HepG2 (cell line): ENCODE results near the gene RNASE2. TPM values are rescaled to one million over a fixed set of nuclear protein-coding genes. Genes with fewer than 3 reads are reported as not detected.

Source experiments
- CCAR2 ChIP-seq: fragments of 200-400 bp; formaldehyde crosslinking; optimal IDR thresholded peaks from 2 replicates; pipeline ENCODE3; 2018; ENCODE audit warnings: low read depth, mild to moderate bottlenecking, low read length, moderate library complexity
- CEBPB ChIP-seq: IDR thresholded peaks from 2 replicates; pipeline ENCODE4 v1.6.1; 2011; ENCODE audit warnings: low read depth, low read length, improper control_type of control experiment, borderline replicate concordance
- FIP1L1 ChIP-seq: fragments of 200-400 bp; formaldehyde crosslinking; IDR thresholded peaks from 2 replicates; pipeline ENCODE4 v1.6.1; 2018; ENCODE audit warnings: low read depth, mild to moderate bottlenecking, low read length, moderate library complexity, borderline replicate concordance; ENCODE audit not compliant: insufficient read depth
- HMG20B ChIP-seq: conservative IDR thresholded peaks from 2 replicates; pipeline ENCODE4 v1.6.1; 2016; ENCODE audit warnings: missing genetic modification reagents, missing compliant biosample characterization
- IKZF1 ChIP-seq: fragments of 450-650 bp; IDR thresholded peaks from 2 replicates; pipeline ENCODE4 v1.7.1; 2016
- IKZF4 ChIP-seq: sonication (generic); formaldehyde crosslinking; IDR thresholded peaks from 2 replicates; pipeline ENCODE4 v1.5.1; 2020; ENCODE audit warnings: borderline replicate concordance, mild to moderate bottlenecking, low read depth, missing genetic modification reagents; ENCODE audit errors: not compliant biosample characterization
- JARID2 ChIP-seq: sonication (generic); formaldehyde crosslinking; IDR thresholded peaks from 2 replicates; pipeline ENCODE4 v1.8.1; 2023; ENCODE audit warnings: missing genetic modification reagents, inconsistent platforms; ENCODE audit not compliant: insufficient replicate concordance
- KDM2A ChIP-seq: sonication (generic); formaldehyde crosslinking; IDR thresholded peaks from 2 replicates; pipeline ENCODE4 v1.4.0; 2020; ENCODE audit warnings: low read depth, missing genetic modification reagents, borderline replicate concordance
- MTA1 ChIP-seq: sonication (generic); formaldehyde crosslinking; IDR thresholded peaks from 2 replicates; pipeline ENCODE4 v1.4.0; 2020; ENCODE audit warnings: missing genetic modification reagents, mild to moderate bottlenecking, borderline replicate concordance
- MZF1 ChIP-seq: sonication (generic); formaldehyde crosslinking; IDR thresholded peaks from 2 replicates; pipeline ENCODE4 v1.8.1; 2023; ENCODE audit warnings: mild to moderate bottlenecking, missing genetic modification reagents, borderline replicate concordance
- ZBTB38 ChIP-seq: sonication (generic); formaldehyde crosslinking; IDR thresholded peaks from 2 replicates; pipeline ENCODE4 v1.5.1; 2020; ENCODE audit warnings: mild to moderate bottlenecking, missing genetic modification reagents
- ZNF672 ChIP-seq: sonication (generic); formaldehyde crosslinking; IDR thresholded peaks from 2 replicates; pipeline ENCODE4 v1.8.1; 2022; ENCODE audit warnings: missing genetic modification reagents
- ZNF816 ChIP-seq: sonication (generic); formaldehyde crosslinking; IDR thresholded peaks from 2 replicates; pipeline ENCODE4 v1.8.0; 2022; ENCODE audit warnings: missing genetic modification reagents, mild to moderate bottlenecking, borderline replicate concordance
- ZSCAN30 ChIP-seq: sonication (generic); formaldehyde crosslinking; IDR thresholded peaks from 2 replicates; pipeline ENCODE4 v1.5.0; 2020; ENCODE audit warnings: mild to moderate bottlenecking, missing genetic modification reagents
- ZSCAN9 ChIP-seq: IDR thresholded peaks from 2 replicates; pipeline ENCODE4 v1.6.1; 2016; ENCODE audit warnings: borderline replicate concordance
- polyA plus RNA-seq, 8 experiments: library from polyadenylated mRNA; depleted of rRNA in 3 of 8; stranded (reverse) in 7 of 8; unstranded in 1 of 8; fragments of >200 nt; fragmentation: Illumina TruSeq in 4 of 8; extraction: Trizol in 4 of 8; gene quantifications; 2 replicates each; pipeline versions ENCODE4 v1.2.1 to v1.2.3, GENCODE V29; 2011 to 2016; ENCODE audit warnings: low read depth in 4 of 8, missing spikeins in 1 of 8, mixed read lengths in 1 of 8; ENCODE audit not compliant: insufficient read depth in 1 of 8
- total RNA-seq, 5 experiments: library from RNA; depleted of rRNA; stranded (reverse); fragments of >200 nt; fragmentation: Illumina TruSeq; extraction: Trizol; gene quantifications; 2 replicates each; pipeline ENCODE4 v1.2.3, GENCODE V29; 2016; ENCODE audit warnings: low read depth in 1 of 5
- TF ChIP-seq, protein P1 (sequence below): sonication (generic); formaldehyde crosslinking; IDR thresholded peaks from 2 replicates; pipeline ENCODE4 v1.4.0; 2020; ENCODE audit warnings: mild to moderate bottlenecking, missing genetic modification reagents
- TF ChIP-seq, protein P2 (sequence below): sonication (generic); formaldehyde crosslinking; IDR thresholded peaks from 2 replicates; pipeline ENCODE4 v1.5.0; 2020; ENCODE audit warnings: missing genetic modification reagents
- TF ChIP-seq, protein P3 (sequence below): sonication (generic); formaldehyde crosslinking; IDR thresholded peaks from 2 replicates; pipeline ENCODE4 v1.4.0; 2020; ENCODE audit warnings: missing genetic modification reagents, borderline replicate concordance
- TF ChIP-seq, protein P4 (sequence below): sonication (generic); formaldehyde crosslinking; conservative IDR thresholded peaks from 2 replicates; pipeline ENCODE4 v1.8.0; 2022; ENCODE audit warnings: low read depth, missing genetic modification reagents
- TF ChIP-seq, protein P5 (sequence below): sonication (generic); formaldehyde crosslinking; IDR thresholded peaks from 2 replicates; pipeline ENCODE4 v1.8.0; 2022; ENCODE audit warnings: mild to moderate bottlenecking, missing genetic modification reagents

RNASE2 gene
- total and polyA plus RNA-seq, 2 of the 13 experiments (the other 11 are each of a cell fraction or from before 2014, with no cell fraction given): 0.69 TPM; not detected in 1

DNA sequence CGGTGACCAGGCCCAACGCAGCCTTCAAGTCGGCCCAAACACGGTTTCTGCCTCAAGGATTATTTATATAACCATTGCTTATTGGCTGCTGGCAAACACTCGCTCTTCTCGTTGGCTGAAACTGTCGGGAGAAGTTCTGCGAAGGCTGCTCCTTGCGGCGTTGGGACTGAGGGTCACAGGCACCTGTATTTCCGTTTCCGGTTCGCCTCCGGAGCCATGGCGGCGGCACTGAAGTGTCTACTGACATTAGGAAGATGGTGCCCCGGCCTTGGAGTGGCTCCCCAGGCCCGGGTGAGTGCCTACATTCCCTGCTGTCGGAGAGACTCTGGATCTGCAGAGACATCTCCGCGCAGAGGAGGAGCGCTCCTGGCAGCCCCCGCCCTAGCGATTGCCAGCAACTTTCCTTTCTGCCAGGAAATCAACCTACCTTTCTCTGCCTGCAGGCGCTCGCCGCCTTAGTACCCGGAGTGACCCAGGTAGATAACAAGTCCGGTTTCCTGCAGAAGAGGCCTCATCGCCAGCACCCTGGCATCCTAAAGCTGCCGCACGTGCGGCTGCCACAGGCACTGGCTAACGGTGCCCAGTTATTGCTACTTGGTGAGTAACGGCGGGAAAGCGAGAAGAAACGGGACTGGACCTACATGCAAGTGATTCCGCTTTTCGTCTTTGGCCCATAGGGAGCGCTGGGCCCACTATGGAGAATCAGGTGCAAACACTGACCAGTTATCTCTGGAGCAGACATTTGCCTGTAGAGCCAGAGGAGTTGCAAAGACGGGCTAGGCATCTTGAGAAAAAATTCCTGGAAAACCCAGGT, 34.7 kb downstream of the RNASE2 start, which contains the start of gene METTL17 (continued):
- TF ChIP-seq ZSCAN30 (CRISPR knock-in tag) (no peak), ZBTB38 (peak; percentile 70; the same call in 1 of the 2 replicates), IKZF4 (no peak), CEBPB (no peak), ZNF672 (CRISPR knock-in tag) (no peak), FIP1L1 (no peak), IKZF1 (no peak), MZF1 (CRISPR knock-in tag) (no peak), CCAR2 (no peak), ZSCAN9 (peak; percentile 68; the same call in 1 of the 2 replicates), MTA1 (CRISPR knock-in tag) (peak; percentile 67; the same call in 1 of the 2 replicates), ZNF816 (CRISPR knock-in tag) (no peak), KDM2A (CRISPR knock-in tag) (peak; percentile 81; the same call in 1 of the 2 replicates), HMG20B (CRISPR knock-in tag) (0 out of 2 replicates have a peak, but pooled peaks have one; percentile 11), JARID2 (CRISPR knock-in tag) (no peak)
- TF ChIP-seq, protein P1, sequence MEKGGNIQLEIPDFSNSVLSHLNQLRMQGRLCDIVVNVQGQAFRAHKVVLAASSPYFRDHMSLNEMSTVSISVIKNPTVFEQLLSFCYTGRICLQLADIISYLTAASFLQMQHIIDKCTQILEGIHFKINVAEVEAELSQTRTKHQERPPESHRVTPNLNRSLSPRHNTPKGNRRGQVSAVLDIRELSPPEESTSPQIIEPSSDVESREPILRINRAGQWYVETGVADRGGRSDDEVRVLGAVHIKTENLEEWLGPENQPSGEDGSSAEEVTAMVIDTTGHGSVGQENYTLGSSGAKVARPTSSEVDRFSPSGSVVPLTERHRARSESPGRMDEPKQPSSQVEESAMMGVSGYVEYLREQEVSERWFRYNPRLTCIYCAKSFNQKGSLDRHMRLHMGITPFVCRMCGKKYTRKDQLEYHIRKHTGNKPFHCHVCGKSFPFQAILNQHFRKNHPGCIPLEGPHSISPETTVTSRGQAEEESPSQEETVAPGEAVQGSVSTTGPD: no peak
- TF ChIP-seq, protein P2, sequence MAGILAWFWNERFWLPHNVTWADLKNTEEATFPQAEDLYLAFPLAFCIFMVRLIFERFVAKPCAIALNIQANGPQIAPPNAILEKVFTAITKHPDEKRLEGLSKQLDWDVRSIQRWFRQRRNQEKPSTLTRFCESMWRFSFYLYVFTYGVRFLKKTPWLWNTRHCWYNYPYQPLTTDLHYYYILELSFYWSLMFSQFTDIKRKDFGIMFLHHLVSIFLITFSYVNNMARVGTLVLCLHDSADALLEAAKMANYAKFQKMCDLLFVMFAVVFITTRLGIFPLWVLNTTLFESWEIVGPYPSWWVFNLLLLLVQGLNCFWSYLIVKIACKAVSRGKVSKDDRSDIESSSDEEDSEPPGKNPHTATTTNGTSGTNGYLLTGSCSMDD (CRISPR knock-in tag): no peak
- TF ChIP-seq, protein P3, sequence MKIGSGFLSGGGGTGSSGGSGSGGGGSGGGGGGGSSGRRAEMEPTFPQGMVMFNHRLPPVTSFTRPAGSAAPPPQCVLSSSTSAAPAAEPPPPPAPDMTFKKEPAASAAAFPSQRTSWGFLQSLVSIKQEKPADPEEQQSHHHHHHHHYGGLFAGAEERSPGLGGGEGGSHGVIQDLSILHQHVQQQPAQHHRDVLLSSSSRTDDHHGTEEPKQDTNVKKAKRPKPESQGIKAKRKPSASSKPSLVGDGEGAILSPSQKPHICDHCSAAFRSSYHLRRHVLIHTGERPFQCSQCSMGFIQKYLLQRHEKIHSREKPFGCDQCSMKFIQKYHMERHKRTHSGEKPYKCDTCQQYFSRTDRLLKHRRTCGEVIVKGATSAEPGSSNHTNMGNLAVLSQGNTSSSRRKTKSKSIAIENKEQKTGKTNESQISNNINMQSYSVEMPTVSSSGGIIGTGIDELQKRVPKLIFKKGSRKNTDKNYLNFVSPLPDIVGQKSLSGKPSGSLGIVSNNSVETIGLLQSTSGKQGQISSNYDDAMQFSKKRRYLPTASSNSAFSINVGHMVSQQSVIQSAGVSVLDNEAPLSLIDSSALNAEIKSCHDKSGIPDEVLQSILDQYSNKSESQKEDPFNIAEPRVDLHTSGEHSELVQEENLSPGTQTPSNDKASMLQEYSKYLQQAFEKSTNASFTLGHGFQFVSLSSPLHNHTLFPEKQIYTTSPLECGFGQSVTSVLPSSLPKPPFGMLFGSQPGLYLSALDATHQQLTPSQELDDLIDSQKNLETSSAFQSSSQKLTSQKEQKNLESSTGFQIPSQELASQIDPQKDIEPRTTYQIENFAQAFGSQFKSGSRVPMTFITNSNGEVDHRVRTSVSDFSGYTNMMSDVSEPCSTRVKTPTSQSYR (CRISPR knock-in tag): no peak
- TF ChIP-seq, protein P4, sequence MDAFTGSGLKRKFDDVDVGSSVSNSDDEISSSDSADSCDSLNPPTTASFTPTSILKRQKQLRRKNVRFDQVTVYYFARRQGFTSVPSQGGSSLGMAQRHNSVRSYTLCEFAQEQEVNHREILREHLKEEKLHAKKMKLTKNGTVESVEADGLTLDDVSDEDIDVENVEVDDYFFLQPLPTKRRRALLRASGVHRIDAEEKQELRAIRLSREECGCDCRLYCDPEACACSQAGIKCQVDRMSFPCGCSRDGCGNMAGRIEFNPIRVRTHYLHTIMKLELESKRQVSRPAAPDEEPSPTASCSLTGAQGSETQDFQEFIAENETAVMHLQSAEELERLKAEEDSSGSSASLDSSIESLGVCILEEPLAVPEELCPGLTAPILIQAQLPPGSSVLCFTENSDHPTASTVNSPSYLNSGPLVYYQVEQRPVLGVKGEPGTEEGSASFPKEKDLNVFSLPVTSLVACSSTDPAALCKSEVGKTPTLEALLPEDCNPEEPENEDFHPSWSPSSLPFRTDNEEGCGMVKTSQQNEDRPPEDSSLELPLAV: no peak
- TF ChIP-seq, protein P5, sequence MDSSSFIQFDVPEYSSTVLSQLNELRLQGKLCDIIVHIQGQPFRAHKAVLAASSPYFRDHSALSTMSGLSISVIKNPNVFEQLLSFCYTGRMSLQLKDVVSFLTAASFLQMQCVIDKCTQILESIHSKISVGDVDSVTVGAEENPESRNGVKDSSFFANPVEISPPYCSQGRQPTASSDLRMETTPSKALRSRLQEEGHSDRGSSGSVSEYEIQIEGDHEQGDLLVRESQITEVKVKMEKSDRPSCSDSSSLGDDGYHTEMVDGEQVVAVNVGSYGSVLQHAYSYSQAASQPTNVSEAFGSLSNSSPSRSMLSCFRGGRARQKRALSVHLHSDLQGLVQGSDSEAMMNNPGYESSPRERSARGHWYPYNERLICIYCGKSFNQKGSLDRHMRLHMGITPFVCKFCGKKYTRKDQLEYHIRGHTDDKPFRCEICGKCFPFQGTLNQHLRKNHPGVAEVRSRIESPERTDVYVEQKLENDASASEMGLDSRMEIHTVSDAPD (CRISPR knock-in tag): peak; percentile 70; the same call in 1 of the 2 replicates
